ENCODE results near the gene NR1H3. TPM values are rescaled to one million over a fixed set of nuclear protein-coding genes. Genes with fewer than 3 reads are reported as not detected.

Gene NR1H3
- total and polyA plus RNA-seq, 2 donors (not counting 1 experiment from before 2014, with no cell fraction given), result 21.3 to 56.3 TPM

GRCh38 chr11:47270331-47271271 is 12.8 kb downstream of the NR1H3 start:
- Histone ChIP-seq H3K27me3 (ENCODE audit: control insufficient read depth, insufficient read depth, low read length) (no peaks in the 10 kb centered on the region), H2AFZ (ENCODE audit: low read length) (no peak overlapping the region), H3K9ac (ENCODE audit: insufficient read depth, low read length) (peak overlapping the region; percentile 88), H3K4me3 (replicated peaks in 1 of 4; ENCODE audit: control extremely low read depth in 1 of 4, insufficient read depth in 1 of 4, low read depth in 3 of 4, low read length in 4 of 4) (peak overlapping the region; percentile 43 to 76 (median 66)), H3K79me2 (ENCODE audit: control insufficient read depth, insufficient read depth, low read length) (peaks cover 25% of the 10 kb centered on the region), H3K36me3 (ENCODE audit: control insufficient read depth, insufficient read depth, low read length) (peaks cover 4% of the 10 kb centered on the region), H4K20me1 (ENCODE audit: control insufficient read depth, extremely low read depth, insufficient read depth, low read length) (no peaks in the 10 kb centered on the region), H3K4me1 (ENCODE audit: control insufficient read depth, extremely low read depth, insufficient read depth, low read length) (peaks cover 13% of the 10 kb centered on the region), H3K27ac (ENCODE audit: insufficient read depth, low read length) (peak overlapping the region; percentile 35), H3K4me2 (ENCODE audit: extremely low read depth, insufficient read depth, low read length) (peak overlapping the region; percentile 82), H3K9me3 (ENCODE audit: control insufficient read depth, insufficient read depth, low read depth, low read length) (no peaks in the 10 kb centered on the region)
- no peak for TF ChIP-seq EZH2 (IDR thresholded peaks at IDR 0.05; ENCODE audit: low read length, missing control alignments)
- TF ChIP-seq CTCF (conservative IDR thresholded peaks at IDR 0.05 in 1 of 2, IDR thresholded peaks at IDR 0.05 in 1 of 2; ENCODE audit: low read depth in 1 of 2, low read length in 2 of 2), result no peak
- peak; percentile 58 to 64 for DNase-seq (ENCODE audit: low read depth in 2 of 2)

- Histone ChIP-seq H3K4me3 (replicated peaks in 1 of 4; ENCODE audit: control extremely low read depth in 1 of 4, insufficient read depth in 1 of 4, low read depth in 3 of 4, low read length in 4 of 4) (peak overlapping the region in 3 of 4 experiments; percentile 12 to 76 (median 70)), H3K27ac (ENCODE audit: insufficient read depth, low read length) (no peak overlapping the region), H3K79me2 (ENCODE audit: control insufficient read depth, insufficient read depth, low read length) (peaks cover 25% of the 10 kb centered on the region), H3K4me1 (ENCODE audit: control insufficient read depth, extremely low read depth, insufficient read depth, low read length) (peaks cover 12% of the 10 kb centered on the region), H2AFZ (ENCODE audit: low read length) (no peak overlapping the region), H3K36me3 (ENCODE audit: control insufficient read depth, insufficient read depth, low read length) (peaks cover 10% of the 10 kb centered on the region), H3K9ac (ENCODE audit: insufficient read depth, low read length) (no peak overlapping the region), H3K9me3 (ENCODE audit: control insufficient read depth, insufficient read depth, low read depth, low read length) (no peaks in the 10 kb centered on the region), H4K20me1 (ENCODE audit: control insufficient read depth, extremely low read depth, insufficient read depth, low read length) (no peaks in the 10 kb centered on the region), H3K4me2 (ENCODE audit: extremely low read depth, insufficient read depth, low read length) (peak overlapping the region; percentile 82), H3K27me3 (ENCODE audit: control insufficient read depth, insufficient read depth, low read length) (no peaks in the 10 kb centered on the region)
- DNase-seq (ENCODE audit: low read depth in 2 of 2), result no peak
- TF ChIP-seq EZH2 (IDR thresholded peaks at IDR 0.05; ENCODE audit: low read length, missing control alignments), result no peak
- TF ChIP-seq CTCF (conservative IDR thresholded peaks at IDR 0.05 in 1 of 2, IDR thresholded peaks at IDR 0.05 in 1 of 2; ENCODE audit: low read depth in 1 of 2, low read length in 2 of 2), result no peak
Measured at GRCh38 chr11:47271328-47271727, 13.5 kb downstream of the NR1H3 start.

GRCh38 chr11:47271961-47272661 is 14.3 kb downstream of the NR1H3 start:
- no peak overlapping the region for H3K9ac ChIP-seq (ENCODE audit: insufficient read depth, low read length)
- DNase-seq (ENCODE audit: low read depth in 2 of 2), result no peak
- H3K36me3 ChIP-seq (ENCODE audit: control insufficient read depth, insufficient read depth, low read length), result peaks cover 10% of the 10 kb centered on the region
- H3K27me3 ChIP-seq (ENCODE audit: control insufficient read depth, insufficient read depth, low read length), result no peaks in the 10 kb centered on the region
- H3K4me1 ChIP-seq (ENCODE audit: control insufficient read depth, extremely low read depth, insufficient read depth, low read length), result peaks cover 12% of the 10 kb centered on the region
- no peaks in the 10 kb centered on the region for H4K20me1 ChIP-seq (ENCODE audit: control insufficient read depth, extremely low read depth, insufficient read depth, low read length)
- H3K4me3 ChIP-seq (replicated peaks in 1 of 4; ENCODE audit: control extremely low read depth in 1 of 4, insufficient read depth in 1 of 4, low read depth in 3 of 4, low read length in 4 of 4), result no peak overlapping the region
- TF ChIP-seq EZH2 (IDR thresholded peaks at IDR 0.05; ENCODE audit: low read length, missing control alignments), result no peak
- TF ChIP-seq CTCF (conservative IDR thresholded peaks at IDR 0.05 in 1 of 2, IDR thresholded peaks at IDR 0.05 in 1 of 2; ENCODE audit: low read depth in 1 of 2, low read length in 2 of 2), result no peak
- no peak overlapping the region for H3K4me2 ChIP-seq (ENCODE audit: extremely low read depth, insufficient read depth, low read length)
- H3K27ac ChIP-seq (ENCODE audit: insufficient read depth, low read length), result no peak overlapping the region
- no peaks in the 10 kb centered on the region for H3K9me3 ChIP-seq (ENCODE audit: control insufficient read depth, insufficient read depth, low read depth, low read length)
- no peak overlapping the region for H2AFZ ChIP-seq (ENCODE audit: low read length)
- peaks cover 25% of the 10 kb centered on the region for H3K79me2 ChIP-seq (ENCODE audit: control insufficient read depth, insufficient read depth, low read length)

Data from fibroblast of lung (primary cell).